ENCODE data around the gene KBTBD2. TPM values are rescaled to one million over a fixed set of nuclear protein-coding genes. Genes with fewer than 3 reads are reported as not detected.
"Not testable (repeated sequence)": the region's sequence is repeated elsewhere in the genome, so short reads cannot be mapped to it uniquely, and the experiment has no call there.

Gene KBTBD2
- total RNA-seq, 1 donor from 2014 or later, result 53.6 TPM

GRCh38 chr7:32869716-32870115 lies 21.8 kb downstream of the KBTBD2 start:
- Mint-ChIP-seq H3K27ac (ENCODE audit: unreplicated experiment) (no peak overlapping the region), H3K36me3 (ENCODE audit: low read depth, unreplicated experiment) (peaks cover 51% of the 10 kb centered on the region), H3K27me3 (ENCODE audit: unreplicated experiment) (peaks cover 3% of the 10 kb centered on the region), H3K9me3 (ENCODE audit: unreplicated experiment) (no peaks in the 10 kb centered on the region), H3K4me3 (ENCODE audit: unreplicated experiment) (peak overlapping the region; percentile 63), H3K4me1 (ENCODE audit: unreplicated experiment) (peaks cover 1% of the 10 kb centered on the region)
- no peak for DNase-seq (ENCODE audit: low spot score)
- TF ChIP-seq CTCF (IDR thresholded peaks at IDR 0.05; ENCODE audit: unreplicated experiment), result no peak

GRCh38 chr7:32868116-32868515 lies 23.4 kb downstream of the KBTBD2 start:
- H3K27me3 Mint-ChIP-seq (ENCODE audit: unreplicated experiment), result peaks cover 4% of the 10 kb centered on the region
- no peak overlapping the region for H3K4me3 Mint-ChIP-seq (ENCODE audit: unreplicated experiment)
- no peak overlapping the region for H3K27ac Mint-ChIP-seq (ENCODE audit: unreplicated experiment)
- no peak for DNase-seq (ENCODE audit: low spot score)
- no peaks in the 10 kb centered on the region for H3K9me3 Mint-ChIP-seq (ENCODE audit: unreplicated experiment)
- peaks cover 58% of the 10 kb centered on the region for H3K36me3 Mint-ChIP-seq (ENCODE audit: low read depth, unreplicated experiment)
- TF ChIP-seq CTCF (IDR thresholded peaks at IDR 0.05; ENCODE audit: unreplicated experiment), result no peak
- H3K4me1 Mint-ChIP-seq (ENCODE audit: unreplicated experiment), result peaks cover 4% of the 10 kb centered on the region

GRCh38 chr7:32865448-32866030 lies 26.0 kb downstream of the KBTBD2 start:
- H3K9me3 Mint-ChIP-seq (ENCODE audit: unreplicated experiment), result no peaks in the 10 kb centered on the region
- H3K27ac Mint-ChIP-seq (ENCODE audit: unreplicated experiment), result no peak overlapping the region
- H3K4me3 Mint-ChIP-seq (ENCODE audit: unreplicated experiment), result no peak overlapping the region
- H3K36me3 Mint-ChIP-seq (ENCODE audit: low read depth, unreplicated experiment), result peaks cover 48% of the 10 kb centered on the region
- peaks cover 4% of the 10 kb centered on the region for H3K4me1 Mint-ChIP-seq (ENCODE audit: unreplicated experiment)
- no peak for TF ChIP-seq CTCF (IDR thresholded peaks at IDR 0.05; ENCODE audit: unreplicated experiment)
- DNase-seq (ENCODE audit: low spot score), result no peak
- H3K27me3 Mint-ChIP-seq (ENCODE audit: unreplicated experiment), result peaks cover 7% of the 10 kb centered on the region

GRCh38 chr7:32863872-32864271 lies 27.7 kb downstream of the KBTBD2 start:
- H3K36me3 Mint-ChIP-seq (ENCODE audit: low read depth, unreplicated experiment), result peaks cover 38% of the 10 kb centered on the region
- not testable (repeated sequence) for H3K27me3 Mint-ChIP-seq (ENCODE audit: unreplicated experiment); DNase-seq (ENCODE audit: low spot score); H3K4me1 Mint-ChIP-seq (ENCODE audit: unreplicated experiment); H3K4me3 Mint-ChIP-seq (ENCODE audit: unreplicated experiment); H3K9me3 Mint-ChIP-seq (ENCODE audit: unreplicated experiment); H3K27ac Mint-ChIP-seq (ENCODE audit: unreplicated experiment)

- no peaks in the 10 kb centered on the region for H3K9me3 Mint-ChIP-seq (ENCODE audit: unreplicated experiment)
- H3K4me3 Mint-ChIP-seq (ENCODE audit: unreplicated experiment), result no peak overlapping the region
- DNase-seq (ENCODE audit: low spot score), result no peak
- H3K36me3 Mint-ChIP-seq (ENCODE audit: low read depth, unreplicated experiment), result peaks cover 8% of the 10 kb centered on the region
- H3K4me1 Mint-ChIP-seq (ENCODE audit: unreplicated experiment), result peaks cover 16% of the 10 kb centered on the region
- peaks cover 7% of the 10 kb centered on the region for H3K27me3 Mint-ChIP-seq (ENCODE audit: unreplicated experiment)
- no peak for TF ChIP-seq CTCF (IDR thresholded peaks at IDR 0.05; ENCODE audit: unreplicated experiment)
- H3K27ac Mint-ChIP-seq (ENCODE audit: unreplicated experiment), result no peak overlapping the region
Observed at GRCh38 chr7:32860090-32860489, 31.5 kb downstream of the KBTBD2 start.
